ENCODE measurements around the gene MBOAT1. TPM values are rescaled to one million over a fixed set of nuclear protein-coding genes. Genes with fewer than 3 reads are reported as not detected.
"Not testable (repeated sequence)": the region's sequence is repeated elsewhere in the genome, so short reads cannot be mapped to it uniquely, and the experiment has no call there.

Gene MBOAT1
- total RNA-seq, 1 donor from 2014 or later, result 34.9 TPM

GRCh38 chr6:20203561-20204511, 8.4 kb downstream of the MBOAT1 start:
- intact Hi-C loops (cut with micrococcal nuclease), result loop anchor here (2.0 kb wide), 1 partner anchor 197 kb away; the partner anchor contains the start of gene E2F3

DNA sequence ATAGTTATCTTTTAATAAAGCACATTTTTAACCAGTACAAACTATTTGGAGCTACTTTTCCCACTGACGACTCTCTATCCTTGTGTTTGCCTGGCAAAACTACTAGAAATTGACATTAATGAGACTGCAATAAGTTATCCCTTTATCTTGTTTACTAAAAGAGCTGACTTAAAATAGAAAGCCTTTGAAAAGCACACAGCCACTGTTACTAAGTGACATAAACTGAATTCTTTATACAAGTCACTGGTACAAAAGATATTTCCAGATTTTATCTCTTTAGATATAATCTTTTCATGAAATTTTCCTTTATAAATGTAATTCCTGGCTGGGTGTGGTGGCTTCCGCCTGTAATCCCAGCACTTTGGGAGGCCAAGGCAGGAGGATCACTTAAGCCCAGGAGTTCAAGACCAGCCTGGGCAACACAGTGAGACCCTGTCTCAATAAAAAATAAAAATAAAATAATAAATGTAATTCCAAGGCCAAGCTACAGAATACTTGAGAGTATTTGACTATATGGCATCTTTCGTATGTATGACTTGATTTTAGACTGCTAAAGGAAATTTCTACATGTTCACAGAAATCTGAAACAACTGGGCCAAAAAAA, 9.5 kb downstream of the MBOAT1 start:
- intact Hi-C loops (cut with micrococcal nuclease), result loop anchor here (1.0 to 2.0 kb wide), 2 partner anchors 10 to 198 kb away; partner anchors contain the start of genes E2F3 and MBOAT1

DNA sequence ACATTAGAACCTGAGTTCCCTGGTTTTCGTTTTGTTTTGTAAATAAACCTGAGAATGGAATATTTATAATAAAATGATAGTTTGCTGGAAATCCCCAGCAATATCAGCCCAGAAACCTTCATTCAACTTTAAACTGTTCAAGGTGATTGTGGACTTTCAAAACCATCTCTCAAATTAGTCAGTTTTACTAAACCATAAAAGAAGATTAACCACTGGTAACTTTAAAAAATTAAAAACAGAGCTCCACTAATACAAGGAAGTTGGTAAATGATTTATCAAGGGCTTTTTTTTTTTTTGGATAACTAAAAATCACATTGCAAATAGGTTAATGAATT, 10.0 kb downstream of the MBOAT1 start:
- intact Hi-C loops (cut with micrococcal nuclease), result loop anchor here (1.0 to 2.0 kb wide), 2 partner anchors 10 to 199 kb away; partner anchors contain the start of genes E2F3 and MBOAT1

- intact Hi-C loops (cut with micrococcal nuclease), result no loop called here
These were observed 11.3 kb downstream of the MBOAT1 start for GRCh38 chr6:20200761-20201630.

DNA sequence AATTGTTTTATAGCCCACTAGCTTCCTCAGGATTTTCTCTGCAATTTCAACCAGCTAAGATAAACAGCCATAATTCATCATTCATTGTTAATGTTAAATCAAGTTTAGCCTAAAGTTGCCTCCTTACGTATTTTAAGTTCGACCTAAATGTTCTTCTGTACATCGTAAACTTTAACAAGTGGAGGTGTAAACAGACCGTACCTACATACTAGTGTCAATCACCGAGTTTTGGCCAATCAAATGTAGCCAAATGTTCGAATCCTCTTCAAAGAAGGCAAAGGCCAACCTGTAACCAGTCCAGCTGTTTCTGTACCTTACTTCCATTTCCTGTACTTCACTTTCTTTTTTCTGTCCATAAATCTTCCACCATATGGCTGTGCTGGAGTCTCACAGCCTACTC, 13.5 kb downstream of the MBOAT1 start:
- intact Hi-C loops (cut with micrococcal nuclease), result no loop called here

DNA sequence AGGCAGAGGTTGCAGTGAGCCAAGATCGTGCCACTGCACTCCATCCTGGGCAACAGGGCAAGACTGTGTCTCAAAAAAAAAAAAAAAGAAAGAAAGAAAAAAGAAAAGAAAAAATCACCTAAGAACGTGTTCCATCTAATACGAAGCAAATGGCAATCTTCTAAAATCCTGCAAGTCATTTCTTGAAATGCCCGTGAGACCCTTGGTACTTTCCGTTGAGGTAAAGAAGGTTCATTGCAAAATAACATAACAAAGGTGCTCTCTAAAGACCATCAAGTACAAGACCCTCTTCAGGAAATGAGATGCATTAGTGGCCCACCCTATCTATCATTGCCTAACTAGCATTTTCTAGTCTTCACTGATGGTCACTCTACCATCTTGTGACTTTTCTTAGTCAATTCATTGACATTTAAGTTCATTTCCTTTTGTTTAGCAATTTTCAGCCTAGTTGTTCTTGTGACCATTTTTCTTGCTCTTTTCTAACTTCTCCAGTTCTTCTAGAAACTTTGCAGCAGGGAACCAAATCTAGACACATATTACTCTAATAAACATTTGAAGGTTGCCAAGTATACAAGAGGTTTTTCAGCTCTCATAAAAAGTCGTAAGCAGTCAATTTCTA, 14.0 kb downstream of the MBOAT1 start:
- intact Hi-C loops (cut with micrococcal nuclease), result no loop called here

DNA sequence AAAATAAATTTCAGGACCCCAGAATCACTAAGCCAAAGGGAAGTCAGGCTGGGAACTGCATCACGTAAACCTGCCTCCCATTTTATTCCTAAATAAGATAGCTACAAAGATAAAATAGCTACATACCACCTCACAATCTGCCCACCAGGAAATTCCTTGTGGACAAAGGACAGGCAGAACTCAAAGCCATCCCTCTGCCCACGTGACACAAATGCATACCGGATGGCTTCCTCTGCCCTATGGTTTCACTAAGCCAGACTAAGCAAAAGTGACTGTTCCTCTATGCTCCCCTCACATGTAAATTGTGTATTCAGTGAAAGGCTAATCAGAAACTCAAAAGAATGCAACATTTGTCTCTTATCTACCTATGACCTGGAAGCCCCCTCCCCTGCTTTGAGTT, 15.0 kb downstream of the MBOAT1 start:
- intact Hi-C loops (cut with micrococcal nuclease), result no loop called here

DNA sequence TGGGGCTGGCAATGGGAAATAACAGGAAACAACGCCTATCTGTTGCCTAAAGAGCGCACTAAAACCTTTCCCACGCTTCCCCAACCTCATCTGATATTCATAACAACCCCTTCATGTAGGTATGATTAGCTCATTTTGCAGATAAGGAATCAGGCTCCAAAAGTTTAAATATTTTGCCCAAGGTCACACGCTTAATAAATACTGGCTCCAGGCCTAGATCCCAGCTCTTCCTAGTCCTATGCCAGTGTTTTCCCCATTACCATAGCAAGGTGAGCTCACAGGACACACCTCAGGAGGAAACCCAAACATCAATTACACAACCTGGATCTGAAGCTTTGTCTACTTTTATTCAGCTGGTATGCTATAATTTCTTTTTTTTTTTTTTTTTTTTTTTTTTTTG, 19.6 kb downstream of the MBOAT1 start:
- intact Hi-C loops (cut with micrococcal nuclease), result no loop called here

- intact Hi-C loops (cut with micrococcal nuclease), result no loop called here
These were observed 20.3 kb downstream of the MBOAT1 start for GRCh38 chr6:20191992-20192391.

DNA sequence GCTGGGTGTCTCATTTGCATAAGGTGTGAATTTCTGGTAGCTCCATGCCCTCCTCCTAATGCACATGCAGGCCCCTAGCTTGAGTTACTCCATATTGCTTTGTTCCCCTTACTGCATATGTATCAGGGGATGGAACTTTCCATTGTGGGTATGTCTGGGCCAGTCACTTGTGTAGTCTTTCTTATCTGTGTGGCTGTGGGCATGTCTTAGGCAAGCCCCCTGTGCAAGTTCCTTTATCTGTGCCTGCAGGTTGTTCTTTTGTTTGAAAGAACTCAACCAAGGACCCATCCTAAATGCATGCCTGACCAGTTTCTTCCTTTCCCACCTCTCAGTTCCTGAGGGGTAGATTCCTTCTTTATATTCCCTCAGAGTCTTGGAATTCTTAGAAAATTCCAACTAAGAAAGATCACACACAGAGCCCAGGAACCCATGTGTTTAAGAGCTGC, 23.6 kb downstream of the MBOAT1 start:
- intact Hi-C loops (cut with micrococcal nuclease), result no loop called here

GRCh38 chr6:20186981-20187380, 25.3 kb downstream of the MBOAT1 start:
- intact Hi-C loops (cut with micrococcal nuclease), result no loop called here

GRCh38 chr6:20183706-20184105, 28.6 kb downstream of the MBOAT1 start:
- intact Hi-C loops (cut with micrococcal nuclease), result no loop called here

GRCh38 chr6:20182926-20183521, 29.2 kb downstream of the MBOAT1 start:
- intact Hi-C loops (cut with micrococcal nuclease), result no loop called here

DNA sequence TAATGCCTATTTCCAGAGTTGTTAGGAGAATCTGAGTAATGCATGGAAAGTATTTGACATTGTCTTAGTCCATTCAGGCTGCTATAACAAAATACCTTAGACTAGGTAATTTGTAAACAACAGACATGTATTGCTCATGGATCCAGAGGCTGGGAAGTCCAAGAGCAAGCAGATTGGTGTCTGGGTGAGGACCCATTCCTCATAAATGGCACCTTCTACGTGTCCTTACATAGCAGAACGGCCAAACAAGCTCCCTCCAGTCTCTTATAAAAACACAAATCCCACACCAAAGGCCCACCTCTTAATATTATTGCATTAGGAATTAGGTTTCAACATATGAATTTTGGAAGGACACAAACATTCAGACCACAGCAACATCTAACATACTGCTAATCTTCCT, 30.2 kb downstream of the MBOAT1 start:
- intact Hi-C loops (cut with micrococcal nuclease), result no loop called here

DNA sequence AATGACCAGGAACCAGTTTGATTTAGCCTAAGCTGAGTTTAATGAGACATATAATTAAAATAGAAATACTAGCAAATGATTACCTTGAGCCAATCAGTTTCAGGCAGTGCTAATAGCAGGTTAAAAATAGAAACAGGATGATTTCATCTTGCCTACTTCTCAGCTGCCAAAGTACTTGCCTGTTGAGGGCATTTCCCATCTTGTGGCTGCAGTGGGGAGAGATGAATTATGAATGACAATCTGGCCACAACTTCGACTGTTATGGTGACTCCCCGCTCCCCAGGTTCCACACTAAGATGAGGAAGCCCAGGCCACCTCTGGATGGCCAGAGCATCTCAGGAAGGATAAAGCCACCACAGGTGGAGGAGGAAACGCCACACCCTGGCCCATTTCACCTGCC, 31.3 kb downstream of the MBOAT1 start:
- intact Hi-C loops (cut with micrococcal nuclease), result no loop called here

- intact Hi-C loops (cut with micrococcal nuclease), result not testable (repeated sequence)
These were observed 32.8 kb downstream of the MBOAT1 start for GRCh38 chr6:20179287-20180045.

DNA sequence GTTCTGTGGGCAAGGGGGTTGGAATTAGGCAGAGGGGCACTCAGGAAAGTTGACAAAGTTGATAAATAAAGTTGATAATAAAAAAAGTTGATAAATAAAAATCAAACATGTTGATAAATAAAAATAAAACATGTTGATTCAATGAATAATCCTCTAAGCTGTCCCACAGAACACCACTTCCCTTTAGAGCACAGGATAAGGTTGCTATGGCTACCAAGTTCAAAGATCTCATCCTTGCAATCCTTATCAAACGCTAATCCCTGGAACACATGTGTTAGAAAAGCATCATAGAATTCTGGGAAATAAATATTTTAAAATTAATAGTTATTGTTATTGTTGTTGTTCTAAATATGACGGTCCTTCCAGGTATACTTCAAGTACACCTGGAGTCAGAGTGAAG, 33.9 kb downstream of the MBOAT1 start:
- intact Hi-C loops (cut with micrococcal nuclease), result no loop called here

- intact Hi-C loops (cut with micrococcal nuclease), result loop anchor here (2.0 kb wide), 1 partner anchor 37 kb away; the partner anchor contains the start of gene MBOAT1
These were observed 36.4 kb downstream of the MBOAT1 start for GRCh38 chr6:20175810-20176410.

Data from T-helper 2 cell treated with Interferon-gamma antibody and Interleukin-4, amounts not matched to agents 100 ng/mL and 5 ng/mL, for 36 hours (primary cell).